ENCODE measurements around the gene NGEF. TPM values are rescaled to one million over a fixed set of nuclear protein-coding genes. Genes with fewer than 3 reads are reported as not detected.

Gene NGEF
- total RNA-seq, 1 donor from 2014 or later, result 0.53 TPM

DNA sequence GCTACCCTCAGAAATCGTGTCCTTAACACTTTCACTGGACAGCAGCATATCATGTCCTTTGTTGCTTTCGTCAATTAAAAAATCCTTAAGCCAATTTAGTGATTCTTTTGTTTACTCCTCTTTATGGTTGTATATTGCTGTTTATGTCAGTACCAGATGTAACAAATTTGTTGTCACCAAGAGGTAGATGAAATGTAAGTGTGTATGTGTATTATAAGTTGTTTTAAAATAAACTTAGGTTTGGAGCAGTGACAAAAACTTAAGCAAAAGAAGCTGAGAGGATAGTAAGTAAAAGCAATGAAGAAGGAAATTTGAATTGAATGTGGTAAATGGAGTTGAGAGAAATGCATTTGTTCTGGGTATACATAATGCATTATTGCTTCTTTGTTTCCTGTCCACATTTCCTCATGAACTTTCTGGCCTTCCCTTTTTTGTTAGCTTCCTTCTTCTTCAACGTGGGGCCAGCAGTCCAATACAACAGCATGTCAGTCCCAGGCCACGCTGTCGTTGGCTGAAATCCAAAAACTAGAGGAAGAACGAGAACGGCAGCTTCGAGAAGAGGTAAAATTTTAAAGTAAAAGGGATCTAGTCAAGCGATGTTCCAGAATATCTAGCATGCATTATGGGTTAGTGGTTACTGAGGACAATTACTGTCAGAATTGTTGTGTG lies 173.5 kb downstream of the NGEF start:
- H3K36me3 ChIP-seq (ENCODE audit: control insufficient read depth, insufficient read depth, low read length), result peaks cover 9% of the 10 kb centered on the region
- DNase-seq (ENCODE audit: low read depth), result no peak
- H3K27me3 ChIP-seq (ENCODE audit: control insufficient read depth, insufficient read depth, low read length), result no peaks in the 10 kb centered on the region
- H3K4me3 ChIP-seq (ENCODE audit: low read depth, low read length), result no peak overlapping the region
- no peak for FAIRE-seq
- TF ChIP-seq, protein P1, sequence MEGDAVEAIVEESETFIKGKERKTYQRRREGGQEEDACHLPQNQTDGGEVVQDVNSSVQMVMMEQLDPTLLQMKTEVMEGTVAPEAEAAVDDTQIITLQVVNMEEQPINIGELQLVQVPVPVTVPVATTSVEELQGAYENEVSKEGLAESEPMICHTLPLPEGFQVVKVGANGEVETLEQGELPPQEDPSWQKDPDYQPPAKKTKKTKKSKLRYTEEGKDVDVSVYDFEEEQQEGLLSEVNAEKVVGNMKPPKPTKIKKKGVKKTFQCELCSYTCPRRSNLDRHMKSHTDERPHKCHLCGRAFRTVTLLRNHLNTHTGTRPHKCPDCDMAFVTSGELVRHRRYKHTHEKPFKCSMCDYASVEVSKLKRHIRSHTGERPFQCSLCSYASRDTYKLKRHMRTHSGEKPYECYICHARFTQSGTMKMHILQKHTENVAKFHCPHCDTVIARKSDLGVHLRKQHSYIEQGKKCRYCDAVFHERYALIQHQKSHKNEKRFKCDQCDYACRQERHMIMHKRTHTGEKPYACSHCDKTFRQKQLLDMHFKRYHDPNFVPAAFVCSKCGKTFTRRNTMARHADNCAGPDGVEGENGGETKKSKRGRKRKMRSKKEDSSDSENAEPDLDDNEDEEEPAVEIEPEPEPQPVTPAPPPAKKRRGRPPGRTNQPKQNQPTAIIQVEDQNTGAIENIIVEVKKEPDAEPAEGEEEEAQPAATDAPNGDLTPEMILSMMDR (IDR thresholded peaks at IDR 0.05; ENCODE audit: insufficient read depth, low read length, severe bottlenecking), result no peak

DNA sequence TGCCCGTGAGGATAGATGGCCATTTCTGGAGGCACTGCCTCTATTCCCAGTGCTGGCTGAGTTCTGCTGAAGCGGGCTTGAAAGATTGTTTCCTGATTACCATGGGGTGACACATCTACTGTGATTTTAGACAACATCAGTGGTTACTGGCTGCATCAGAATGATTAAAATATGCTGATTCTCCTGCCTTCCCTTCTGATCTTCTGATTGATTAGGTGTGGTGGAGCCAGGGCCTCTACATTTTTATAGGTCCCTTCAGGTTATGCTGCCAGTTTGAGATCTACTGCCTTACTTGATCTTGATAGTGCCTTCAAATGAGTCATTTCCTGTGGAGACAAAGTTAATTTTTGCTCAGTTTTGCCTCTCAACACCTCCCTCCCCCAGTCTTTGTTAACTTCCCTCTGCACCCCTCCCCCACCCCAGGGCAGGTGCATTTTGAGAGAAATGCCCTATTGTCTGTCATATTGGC lies 174.6 kb downstream of the NGEF start:
- Histone ChIP-seq H3K36me3 (ENCODE audit: control insufficient read depth, insufficient read depth, low read length) (peaks cover 10% of the 10 kb centered on the region), H3K4me3 (ENCODE audit: low read depth, low read length) (no peak overlapping the region), H3K27me3 (ENCODE audit: control insufficient read depth, insufficient read depth, low read length) (no peaks in the 10 kb centered on the region)
- TF ChIP-seq, protein P1 (IDR thresholded peaks at IDR 0.05; ENCODE audit: insufficient read depth, low read length, severe bottlenecking), result no peak
- FAIRE-seq (no peak), DNase-seq (ENCODE audit: low read depth) (peak; percentile 48)

DNA sequence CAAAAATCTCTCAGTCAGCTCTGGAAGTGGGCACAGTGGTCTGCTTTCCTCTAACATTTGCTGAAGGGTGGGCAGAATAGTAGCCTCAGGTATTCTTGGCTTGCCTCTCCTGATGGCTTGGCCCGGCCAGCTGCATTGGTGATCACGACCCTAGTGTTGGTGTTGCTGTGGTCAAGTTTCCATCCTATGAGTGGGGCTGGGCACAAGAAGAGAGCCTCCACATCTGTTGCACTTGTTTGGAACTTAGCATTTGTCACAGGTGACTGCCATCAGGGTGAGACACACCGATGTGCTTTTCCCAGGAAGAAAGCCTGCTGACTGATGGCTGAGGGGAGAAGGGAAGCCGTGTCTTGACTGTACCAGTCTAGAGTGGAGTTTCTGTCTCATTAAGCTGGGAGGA lies 176.1 kb downstream of the NGEF start:
- H3K36me3 ChIP-seq (ENCODE audit: control insufficient read depth, insufficient read depth, low read length), result peaks cover 15% of the 10 kb centered on the region
- FAIRE-seq (peak; percentile 18), DNase-seq (ENCODE audit: low read depth) (no peak)
- H3K4me3 ChIP-seq (ENCODE audit: low read depth, low read length), result no peak overlapping the region
- no peaks in the 10 kb centered on the region for H3K27me3 ChIP-seq (ENCODE audit: control insufficient read depth, insufficient read depth, low read length)
- TF ChIP-seq, protein P1 (IDR thresholded peaks at IDR 0.05; ENCODE audit: insufficient read depth, low read length, severe bottlenecking), result no peak

DNA sequence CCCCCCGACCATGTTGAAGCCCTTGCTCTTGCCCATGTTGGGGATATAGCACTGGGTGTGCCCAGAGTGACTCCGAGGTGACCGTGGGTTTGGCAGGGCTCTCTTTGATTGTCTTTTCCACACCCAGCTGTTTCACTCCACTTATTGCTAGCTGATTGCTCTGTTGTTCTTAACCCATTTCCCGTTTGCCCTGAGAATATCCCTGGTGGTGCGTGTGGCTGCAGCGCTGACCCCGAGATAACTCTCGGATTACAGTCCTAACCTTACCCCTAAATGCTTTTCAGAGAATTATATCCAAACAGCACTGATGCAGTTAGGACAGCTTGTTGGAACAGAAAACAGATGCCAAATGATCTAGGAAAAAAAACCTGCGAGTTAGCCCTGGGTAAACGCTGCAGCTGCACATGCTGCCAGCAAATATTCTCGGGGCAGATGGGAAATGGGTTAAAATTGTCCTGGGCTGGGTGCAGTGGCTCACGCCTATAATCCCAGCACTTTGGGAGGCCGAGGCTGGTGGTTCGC lies 177.3 kb downstream of the NGEF start:
- Histone ChIP-seq H3K36me3 (ENCODE audit: control insufficient read depth, insufficient read depth, low read length) (peaks cover 19% of the 10 kb centered on the region), H3K4me3 (ENCODE audit: low read depth, low read length) (no peak overlapping the region), H3K27me3 (ENCODE audit: control insufficient read depth, insufficient read depth, low read length) (no peaks in the 10 kb centered on the region)
- no peak for DNase-seq (ENCODE audit: low read depth)
- peak; percentile 40 for FAIRE-seq
- TF ChIP-seq, protein P1 (IDR thresholded peaks at IDR 0.05; ENCODE audit: insufficient read depth, low read length, severe bottlenecking), result no peak

DNA sequence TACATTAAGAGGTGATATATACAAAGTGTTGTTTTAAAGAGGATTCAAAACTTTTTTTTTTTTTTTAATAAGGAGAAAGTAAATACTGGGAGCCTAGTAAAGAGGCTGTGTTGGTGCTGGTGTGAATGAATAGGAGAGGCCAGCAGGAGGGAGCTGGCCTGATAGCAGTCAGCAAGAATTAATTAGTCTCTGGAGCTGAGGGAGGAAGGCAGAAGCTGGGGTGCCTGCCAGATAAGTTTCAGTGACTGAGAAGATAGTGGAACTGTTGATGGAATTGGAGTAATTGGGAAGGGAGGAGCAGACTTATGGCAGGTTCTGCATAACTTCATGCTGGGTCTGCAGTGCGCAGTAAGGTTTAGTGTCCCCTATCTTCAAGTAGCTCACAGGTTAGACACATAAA lies 179.2 kb downstream of the NGEF start:
- H3K36me3 ChIP-seq (ENCODE audit: control insufficient read depth, insufficient read depth, low read length), result peaks cover 18% of the 10 kb centered on the region
- no peak overlapping the region for H3K4me3 ChIP-seq (ENCODE audit: low read depth, low read length)
- TF ChIP-seq, protein P1 (IDR thresholded peaks at IDR 0.05; ENCODE audit: insufficient read depth, low read length, severe bottlenecking), result no peak
- FAIRE-seq (no peak), DNase-seq (ENCODE audit: low read depth) (no peak)
- H3K27me3 ChIP-seq (ENCODE audit: control insufficient read depth, insufficient read depth, low read length), result no peaks in the 10 kb centered on the region
